A549 (cell line): ENCODE measurements around the gene AUTS2. TPM values are rescaled to one million over a fixed set of nuclear protein-coding genes. Genes with fewer than 3 reads are reported as not detected.

Experiments
- ATAC-seq, 2 experiments: fragments of 200-7000 bp in 1 of 2; fragments of >200 bp in 1 of 2; cut with Nextera tagmentation in 1 of 2; cut with Tn5 transposase in 1 of 2; 3 replicates each; pipeline versions ENCODE4 v1.8.0 to v1.9.1; 2018 to 2020; ENCODE audit warnings: mild to moderate bottlenecking in 1 of 2, moderate library complexity in 1 of 2
- CTCF ChIA-PET: fragments of 300-600 bp; sonication (Branson Sonifier 250); formaldehyde crosslinking; extraction: SDS; loops from one replicate; lab custom pipeline; 2021; ENCODE audit warnings: antibody characterized with exemption, inconsistent platforms; lab: Yijun Ruan, JAX
- POLR2A ChIA-PET: fragments of 350-600 bp; formaldehyde crosslinking; extraction: SDS; loops from one replicate; lab custom pipeline; 2021; ENCODE audit warnings: antibody characterized with exemption, inconsistent platforms; lab: Yijun Ruan, JAX
- DNase-seq, 2 experiments: peaks; one replicate each; pipeline versions ENCODE4 v3.0.0 to v3.0.0-alpha.2; 2011 to 2016; ENCODE audit warnings: low read depth in 1 of 2, low spot score in 1 of 2
- FAIRE-seq: peaks from 2 replicates; lab custom pipeline; 2011; peaks lifted over from hg19 to GRCh38; lab: Jason Lieb, UNC
- H3K27ac ChIP-seq, 2 experiments: fragments of >200 bp; sonication (Bioruptor Twin); formaldehyde crosslinking; 3 replicates each; pipeline ENCODE4 v1.5.1; 2016 to 2017
- H3K4me1 ChIP-seq: fragments of >200 bp; sonication (Bioruptor Twin); formaldehyde crosslinking; 3 replicates; pipeline ENCODE4 v1.6.1; 2016
- H3K4me2 ChIP-seq: fragments of >200 bp; sonication (Bioruptor Twin); formaldehyde crosslinking; 3 replicates; pipeline ENCODE4 v1.6.1; 2016
- H3K4me3 ChIP-seq: fragments of >200 bp; sonication (Bioruptor Twin); formaldehyde crosslinking; 3 replicates; pipeline ENCODE4 v1.5.1; 2016
- H3K9me3 ChIP-seq: fragments of >200 bp; sonication (Bioruptor Twin); formaldehyde crosslinking; 3 replicates; pipeline ENCODE4 v1.6.1; 2016
- ATOH8 ChIP-seq: fragments of 250-450 bp; sonication (Bioruptor Pico); IDR thresholded peaks from 2 replicates; pipeline ENCODE4 v1.5.0; 2020; ENCODE audit warnings: low read depth, mild to moderate bottlenecking, moderate library complexity
- CBX8 ChIP-seq: fragments of 200-600 bp; sonication (generic); IDR thresholded peaks from 2 replicates; pipeline ENCODE4 v1.6.1; 2016
- CHD4 ChIP-seq: fragments of 200-600 bp; sonication (generic); IDR thresholded peaks from 2 replicates; pipeline ENCODE4 v1.6.1; 2016; ENCODE audit warnings: antibody characterized with exemption, mild to moderate bottlenecking, borderline replicate concordance
- ESRRA ChIP-seq: fragments of 150-350 bp; IDR thresholded peaks from 2 replicates; pipeline ENCODE4 v1.6.1; 2014; ENCODE audit warnings: mild to moderate bottlenecking, low read length, borderline replicate concordance
- FOSB ChIP-seq: fragments of 250-450 bp; sonication (Bioruptor Pico); IDR thresholded peaks from 2 replicates; pipeline ENCODE4 v1.5.0; 2020; ENCODE audit warnings: mild to moderate bottlenecking, moderate library complexity
- FOSL2 ChIP-seq, 2 experiments: fragments of 450-650 bp in 1 of 2; fragments of >200 bp in 1 of 2; sonication (Bioruptor Twin) in 1 of 2; formaldehyde crosslinking; IDR thresholded peaks; 2 replicates each; pipeline versions ENCODE4 v1.5.0 to v1.6.1; 2016 to 2020; ENCODE audit warnings: mild to moderate bottlenecking in 1 of 2, moderate library complexity in 1 of 2
- FOXS1 ChIP-seq: fragments of 250-450 bp; sonication (Bioruptor Pico); IDR thresholded peaks from 2 replicates; pipeline ENCODE4 v1.5.0; 2020; ENCODE audit warnings: mild to moderate bottlenecking, moderate library complexity
- HDAC2 ChIP-seq: fragments of 200-600 bp; sonication (generic); IDR thresholded peaks from 2 replicates; pipeline ENCODE4 v1.6.1; 2016
- HMGXB4 ChIP-seq: fragments of 250-450 bp; sonication (Bioruptor Pico); IDR thresholded peaks from 2 replicates; pipeline ENCODE4 v1.5.0; 2021; ENCODE audit warnings: mild to moderate bottlenecking, moderate library complexity, borderline replicate concordance
- HOXB5 ChIP-seq: fragments of 250-450 bp; sonication (Bioruptor Pico); IDR thresholded peaks from 2 replicates; pipeline ENCODE4 v1.5.0; 2020; ENCODE audit warnings: mild to moderate bottlenecking, moderate library complexity
- MAFK ChIP-seq: fragments of 450-650 bp; IDR thresholded peaks from 2 replicates; pipeline ENCODE4 v1.6.1; 2014; ENCODE audit not compliant: partially characterized antibody
- MAX ChIP-seq: IDR thresholded peaks from 2 replicates; pipeline ENCODE4 v1.6.1; 2012
- MYC ChIP-seq: IDR thresholded peaks from 2 replicates; pipeline ENCODE4 v1.6.1; 2012; ENCODE audit warnings: mild to moderate bottlenecking, inconsistent platforms, low read length, improper control_type of control experiment, borderline replicate concordance
- NFE2L2 ChIP-seq: fragments of 150-350 bp; conservative IDR thresholded peaks from 2 replicates; pipeline ENCODE4 v1.6.1; 2014; ENCODE audit warnings: low read length
- RAD21 ChIP-seq, 2 experiments: fragments of >200 bp in 1 of 2; sonication (Bioruptor Twin) in 1 of 2; formaldehyde crosslinking in 1 of 2; IDR thresholded peaks in 1 of 2; conservative IDR thresholded peaks in 1 of 2; 2 replicates in 1 of 2; 3 replicates in 1 of 2; pipeline ENCODE4 v1.6.1; 2012 to 2018; ENCODE audit warnings: inconsistent platforms in 1 of 2
- RFX5 ChIP-seq: fragments of 450-650 bp; IDR thresholded peaks from 2 replicates; pipeline ENCODE4 v1.7.1; 2014; ENCODE audit warnings: antibody characterized with exemption, mild to moderate bottlenecking, moderate library complexity
- SMC3 ChIP-seq: fragments of >200 bp; sonication (Bioruptor Twin); formaldehyde crosslinking; IDR thresholded peaks from 3 replicates; pipeline ENCODE4 v1.6.1; 2018; ENCODE audit warnings: inconsistent platforms
- SREBF2 ChIP-seq: fragments of 450-650 bp; IDR thresholded peaks from 2 replicates; pipeline ENCODE4 v1.6.1; 2014; ENCODE audit warnings: mild to moderate bottlenecking, moderate library complexity
- USF2 ChIP-seq: fragments of 450-650 bp; IDR thresholded peaks from 2 replicates; pipeline ENCODE4 v1.6.1; 2014; ENCODE audit warnings: antibody characterized with exemption
- WGBS: methylation state at CpG from one replicate; pipeline ENCODE4 v1.1.6; 2017; ENCODE audit errors: missing lambda C conversion rate; 5-methylcytosine and 5-hydroxymethylcytosine counted together
- polyA plus RNA-seq, 4 experiments: library from polyadenylated mRNA; depleted of rRNA in 3 of 4; stranded (reverse); fragments of >200 nt; fragmentation: RNase III in 1 of 4; extraction: RNeasy Plus Mini Kit Qiagen cat#74134 plus additional on column Dnase treatment in 1 of 4; gene quantifications; 2 replicates in 3 of 4; 3 replicates in 1 of 4; pipeline ENCODE4 v1.2.3, GENCODE V29; 2011 to 2017
- TF ChIP-seq, protein P1 (sequence below): fragments of >200 bp; sonication (Bioruptor Twin); formaldehyde crosslinking; IDR thresholded peaks from 3 replicates; pipeline ENCODE4 v1.5.1; 2016
- TF ChIP-seq, protein P2 (sequence below): fragments of >200 bp; sonication (Bioruptor Twin); formaldehyde crosslinking; IDR thresholded peaks from 2 replicates; pipeline ENCODE4 v1.6.1; 2016

The AUTS2 gene
- polyA plus RNA-seq, 2 of the 4 experiments (the other 2 are of a cell fraction), result 1.6 to 3.6 TPM

DNA sequence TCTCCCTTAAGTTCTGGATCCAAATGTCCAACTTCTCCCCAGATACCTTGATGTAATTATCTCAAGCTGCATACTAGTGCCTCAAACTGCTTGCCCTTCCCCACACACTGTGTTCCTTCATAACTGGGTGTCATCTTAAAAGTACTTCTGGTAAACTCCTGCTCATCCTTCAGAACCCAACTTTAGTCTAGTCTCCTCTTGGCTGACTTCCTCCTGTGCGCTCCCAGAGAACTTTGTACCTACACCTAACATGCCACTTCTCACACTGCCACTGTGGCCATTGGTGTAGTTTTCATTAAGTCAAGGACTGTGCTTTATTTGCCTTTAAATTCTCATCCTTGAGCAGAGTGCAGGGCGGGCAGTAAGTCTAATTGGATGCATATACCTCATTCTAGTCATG is 958.5 kb downstream of the AUTS2 start:
- CTCF ChIA-PET, result interaction anchor here (0.6 kb wide), 1 partner anchor 760 kb away, joined by 4 read pairs; no protein-coding TSS in a partner anchor
- FAIRE-seq, result no peak
- no peaks in the 10 kb centered on the region for H3K4me1 ChIP-seq
- no peak for ATAC-seq
- H3K9me3 ChIP-seq, result no peaks in the 10 kb centered on the region; the same call in 2 of the 3 replicates
- H3K4me2 ChIP-seq, result no peak overlapping the region
- DNase-seq, result no peak
- POLR2A ChIA-PET, result no interaction called here
- WGBS, result 28% methylated on average over 2 of the region's 2 CpGs
- no peak overlapping the region for H3K27ac ChIP-seq
- H3K4me3 ChIP-seq, result no peak overlapping the region
- TF ChIP-seq FOXS1 (CRISPR knock-in tag), result no peak
- no peak for TF ChIP-seq ATOH8 (CRISPR knock-in tag)
- no peak for TF ChIP-seq NFE2L2
- no peak for TF ChIP-seq SMC3
- no peak for TF ChIP-seq CBX8
- no peak for TF ChIP-seq RFX5
- no peak for TF ChIP-seq HDAC2
- TF ChIP-seq ESRRA, result no peak
- TF ChIP-seq MAFK, result no peak
- no peak for TF ChIP-seq HMGXB4 (CRISPR knock-in tag)
- TF ChIP-seq HOXB5, result no peak
- TF ChIP-seq, all 56 proteins: peak for 0

DNA sequence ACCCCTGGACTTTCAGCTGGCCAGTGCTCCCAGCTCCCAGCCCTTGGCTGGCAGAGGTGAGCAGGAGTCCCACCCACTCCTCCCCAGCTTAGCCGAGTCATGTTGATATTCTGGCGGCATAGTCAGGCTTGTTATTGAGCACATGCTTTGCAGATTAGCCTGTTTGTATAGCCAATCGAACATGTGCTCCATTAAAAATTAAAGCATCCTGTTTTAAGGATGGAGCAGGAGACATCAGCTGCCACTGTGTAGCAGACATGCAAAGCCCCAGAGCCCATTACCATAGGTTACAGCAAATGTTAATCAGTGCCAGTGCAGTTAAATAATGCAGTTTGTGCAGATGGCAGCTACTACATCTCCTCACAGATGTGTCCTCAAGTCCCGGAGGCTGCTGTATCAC is 959.1 kb downstream of the AUTS2 start:
- no peak for ATAC-seq

More for the DNA sequence above, 959.1 kb downstream of the AUTS2 start:
- no peak for DNase-seq
- Histone ChIP-seq H3K4me1 (no peaks in the 10 kb centered on the region), H3K9me3 (no peaks in the 10 kb centered on the region; the same call in 2 of the 3 replicates), H3K4me3 (no peak overlapping the region), H3K27ac (no peak overlapping the region), H3K4me2 (no peak overlapping the region)
- POLR2A ChIA-PET, result no interaction called here
- TF ChIP-seq FOSL2 (IDR thresholded peaks at IDR 0.05) (no peak), FOSL2 (CRISPR knock-in tag; IDR thresholded peaks at IDR 0.05) (no peak), MYC (no peak), CBX8 (no peak), ESRRA (no peak), RAD21 (conservative IDR thresholded peaks at IDR 0.05 in 1 of 2, IDR thresholded peaks at IDR 0.05 in 1 of 2) (no peak), FOSB (no peak), CHD4 (no peak), USF2 (no peak), MAX (no peak), SREBF2 (no peak)
- TF ChIP-seq, protein P1, sequence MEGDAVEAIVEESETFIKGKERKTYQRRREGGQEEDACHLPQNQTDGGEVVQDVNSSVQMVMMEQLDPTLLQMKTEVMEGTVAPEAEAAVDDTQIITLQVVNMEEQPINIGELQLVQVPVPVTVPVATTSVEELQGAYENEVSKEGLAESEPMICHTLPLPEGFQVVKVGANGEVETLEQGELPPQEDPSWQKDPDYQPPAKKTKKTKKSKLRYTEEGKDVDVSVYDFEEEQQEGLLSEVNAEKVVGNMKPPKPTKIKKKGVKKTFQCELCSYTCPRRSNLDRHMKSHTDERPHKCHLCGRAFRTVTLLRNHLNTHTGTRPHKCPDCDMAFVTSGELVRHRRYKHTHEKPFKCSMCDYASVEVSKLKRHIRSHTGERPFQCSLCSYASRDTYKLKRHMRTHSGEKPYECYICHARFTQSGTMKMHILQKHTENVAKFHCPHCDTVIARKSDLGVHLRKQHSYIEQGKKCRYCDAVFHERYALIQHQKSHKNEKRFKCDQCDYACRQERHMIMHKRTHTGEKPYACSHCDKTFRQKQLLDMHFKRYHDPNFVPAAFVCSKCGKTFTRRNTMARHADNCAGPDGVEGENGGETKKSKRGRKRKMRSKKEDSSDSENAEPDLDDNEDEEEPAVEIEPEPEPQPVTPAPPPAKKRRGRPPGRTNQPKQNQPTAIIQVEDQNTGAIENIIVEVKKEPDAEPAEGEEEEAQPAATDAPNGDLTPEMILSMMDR, result no peak
- TF ChIP-seq, protein P2, sequence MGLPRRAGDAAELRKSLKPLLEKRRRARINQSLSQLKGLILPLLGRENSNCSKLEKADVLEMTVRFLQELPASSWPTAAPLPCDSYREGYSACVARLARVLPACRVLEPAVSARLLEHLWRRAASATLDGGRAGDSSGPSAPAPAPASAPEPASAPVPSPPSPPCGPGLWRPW, result no peak
- WGBS, result 6% methylated on average over 2 of the region's 4 CpGs
- CTCF ChIA-PET, result interaction anchor here (0.6 kb wide), 1 partner anchor 761 kb away, joined by 4 read pairs; no protein-coding TSS in a partner anchor
- FAIRE-seq, result no peak
